Osteocyte (in vitro differentiated cells): Measurements from ENCODE around the gene PAK1. TPM values are rescaled to one million over a fixed set of nuclear protein-coding genes. Genes with fewer than 3 reads are reported as not detected.

ENCODE experiments used
- DNase-seq: peaks from one replicate; pipeline ENCODE4 v3.0.0; 2021; ENCODE audit warnings: mixed read lengths; ENCODE audit not compliant: unreplicated experiment; ENCODE audit errors: extremely low spot score
- H3K27ac Mint-ChIP-seq: one replicate; pipeline ENCODE4 v1.8.0; 2021; ENCODE audit warnings: mild to moderate bottlenecking, mixed read lengths; ENCODE audit not compliant: unreplicated experiment
- H3K27me3 Mint-ChIP-seq: one replicate; pipeline ENCODE4 v1.8.0; 2021; ENCODE audit warnings: mixed read lengths; ENCODE audit not compliant: unreplicated experiment
- H3K36me3 Mint-ChIP-seq: one replicate; pipeline ENCODE4 v1.8.0; 2021; ENCODE audit warnings: mixed read lengths; ENCODE audit not compliant: unreplicated experiment
- H3K4me1 Mint-ChIP-seq: one replicate; pipeline ENCODE4 v1.8.0; 2021; ENCODE audit warnings: mixed read lengths; ENCODE audit not compliant: unreplicated experiment
- H3K4me3 Mint-ChIP-seq: one replicate; pipeline ENCODE4 v1.8.0; 2021; ENCODE audit warnings: mild to moderate bottlenecking, moderate library complexity, mixed read lengths; ENCODE audit not compliant: unreplicated experiment
- H3K9me3 Mint-ChIP-seq: one replicate; pipeline ENCODE4 v1.8.0; 2021; ENCODE audit warnings: mixed read lengths; ENCODE audit not compliant: unreplicated experiment
- total RNA-seq: library from RNA; stranded (reverse); gene quantifications from 2 replicates; pipeline ENCODE4 v1.2.1, GENCODE V29; 2021
- TF ChIP-seq, protein P1 (sequence below): fragments of 200-600 bp; sonication (generic); IDR thresholded peaks from 2 replicates; pipeline ENCODE4 v1.5.0; 2021; ENCODE audit warnings: antibody characterized with exemption, mild to moderate bottlenecking, moderate library complexity

PAK1 gene
- total RNA-seq, 1 donor from 2014 or later: 20.9 TPM

DNA sequence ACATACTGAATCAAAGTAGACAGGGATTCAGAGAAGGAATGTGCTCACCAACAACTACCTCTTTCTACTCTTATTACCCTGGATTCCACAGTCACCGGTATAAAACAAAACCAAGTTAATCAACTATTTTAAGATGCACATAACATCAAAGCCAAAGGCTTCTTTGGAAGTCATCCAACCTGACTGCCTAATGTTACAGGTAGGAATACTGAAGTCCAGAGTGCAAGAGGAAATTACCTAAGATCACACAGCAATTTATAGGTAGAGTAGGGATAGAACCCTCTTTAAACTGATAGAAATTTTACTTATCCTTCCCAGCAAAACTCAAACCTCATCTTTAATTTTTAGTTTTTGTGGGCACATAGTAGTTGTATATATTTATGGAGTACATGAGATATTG lies 76.3 kb downstream of the PAK1 start:
- peaks cover 4% of the 10 kb centered on the region for H3K4me1 Mint-ChIP-seq
- TF ChIP-seq, protein P1, sequence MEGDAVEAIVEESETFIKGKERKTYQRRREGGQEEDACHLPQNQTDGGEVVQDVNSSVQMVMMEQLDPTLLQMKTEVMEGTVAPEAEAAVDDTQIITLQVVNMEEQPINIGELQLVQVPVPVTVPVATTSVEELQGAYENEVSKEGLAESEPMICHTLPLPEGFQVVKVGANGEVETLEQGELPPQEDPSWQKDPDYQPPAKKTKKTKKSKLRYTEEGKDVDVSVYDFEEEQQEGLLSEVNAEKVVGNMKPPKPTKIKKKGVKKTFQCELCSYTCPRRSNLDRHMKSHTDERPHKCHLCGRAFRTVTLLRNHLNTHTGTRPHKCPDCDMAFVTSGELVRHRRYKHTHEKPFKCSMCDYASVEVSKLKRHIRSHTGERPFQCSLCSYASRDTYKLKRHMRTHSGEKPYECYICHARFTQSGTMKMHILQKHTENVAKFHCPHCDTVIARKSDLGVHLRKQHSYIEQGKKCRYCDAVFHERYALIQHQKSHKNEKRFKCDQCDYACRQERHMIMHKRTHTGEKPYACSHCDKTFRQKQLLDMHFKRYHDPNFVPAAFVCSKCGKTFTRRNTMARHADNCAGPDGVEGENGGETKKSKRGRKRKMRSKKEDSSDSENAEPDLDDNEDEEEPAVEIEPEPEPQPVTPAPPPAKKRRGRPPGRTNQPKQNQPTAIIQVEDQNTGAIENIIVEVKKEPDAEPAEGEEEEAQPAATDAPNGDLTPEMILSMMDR: no peak
- no peak overlapping the region for H3K27ac Mint-ChIP-seq
- no peak for DNase-seq
- H3K4me3 Mint-ChIP-seq: no peak overlapping the region
- H3K36me3 Mint-ChIP-seq: no peaks in the 10 kb centered on the region
- no peaks in the 10 kb centered on the region for H3K27me3 Mint-ChIP-seq
- no peaks in the 10 kb centered on the region for H3K9me3 Mint-ChIP-seq

DNA sequence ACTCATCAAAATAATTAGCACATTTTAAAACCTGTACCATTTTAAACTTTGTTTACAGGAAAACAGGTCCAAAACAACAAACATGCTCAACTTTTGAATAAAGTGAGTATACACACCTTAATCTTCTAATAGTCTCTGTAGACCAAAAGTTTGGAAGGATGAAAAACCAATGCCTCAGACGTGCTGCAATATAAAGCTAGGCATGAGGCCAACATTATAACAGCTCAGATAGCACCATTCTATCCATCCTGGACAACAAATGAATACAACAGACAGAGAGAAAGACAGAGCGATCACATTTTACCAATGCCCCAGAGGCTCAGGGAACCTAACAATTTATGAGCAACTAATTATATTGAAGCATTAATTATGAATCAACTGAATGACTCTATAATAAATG lies 77.0 kb downstream of the PAK1 start:
- TF ChIP-seq, protein P1: no peak
- H3K27ac Mint-ChIP-seq: no peak overlapping the region
- H3K4me3 Mint-ChIP-seq: no peak overlapping the region
- peaks cover 4% of the 10 kb centered on the region for H3K4me1 Mint-ChIP-seq
- no peaks in the 10 kb centered on the region for H3K27me3 Mint-ChIP-seq
- H3K36me3 Mint-ChIP-seq: no peaks in the 10 kb centered on the region
- DNase-seq: no peak
- H3K9me3 Mint-ChIP-seq: no peaks in the 10 kb centered on the region

DNA sequence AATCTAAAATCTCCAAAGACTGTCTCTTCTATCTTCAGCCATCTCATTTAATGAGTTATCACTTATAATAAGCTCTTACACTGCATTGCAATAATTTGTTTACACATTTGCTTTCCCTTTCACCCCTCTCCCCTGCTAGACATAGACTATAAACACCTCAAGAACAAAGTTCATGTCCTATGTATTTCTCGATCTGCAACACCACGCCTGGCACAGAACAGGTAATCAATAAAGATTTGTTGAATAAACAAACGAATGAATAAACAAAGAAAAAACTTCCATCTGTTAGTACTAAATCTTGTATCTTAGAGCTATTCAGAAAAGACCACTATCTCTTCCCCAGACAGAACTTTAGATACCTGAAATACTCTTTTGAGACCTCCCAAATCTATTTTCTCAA lies 77.6 kb downstream of the PAK1 start:
- no peak overlapping the region for H3K4me3 Mint-ChIP-seq
- H3K36me3 Mint-ChIP-seq: peaks cover 1% of the 10 kb centered on the region
- peaks cover 4% of the 10 kb centered on the region for H3K4me1 Mint-ChIP-seq
- TF ChIP-seq, protein P1: no peak
- no peaks in the 10 kb centered on the region for H3K9me3 Mint-ChIP-seq
- no peaks in the 10 kb centered on the region for H3K27me3 Mint-ChIP-seq
- no peak overlapping the region for H3K27ac Mint-ChIP-seq
- DNase-seq: no peak

DNA sequence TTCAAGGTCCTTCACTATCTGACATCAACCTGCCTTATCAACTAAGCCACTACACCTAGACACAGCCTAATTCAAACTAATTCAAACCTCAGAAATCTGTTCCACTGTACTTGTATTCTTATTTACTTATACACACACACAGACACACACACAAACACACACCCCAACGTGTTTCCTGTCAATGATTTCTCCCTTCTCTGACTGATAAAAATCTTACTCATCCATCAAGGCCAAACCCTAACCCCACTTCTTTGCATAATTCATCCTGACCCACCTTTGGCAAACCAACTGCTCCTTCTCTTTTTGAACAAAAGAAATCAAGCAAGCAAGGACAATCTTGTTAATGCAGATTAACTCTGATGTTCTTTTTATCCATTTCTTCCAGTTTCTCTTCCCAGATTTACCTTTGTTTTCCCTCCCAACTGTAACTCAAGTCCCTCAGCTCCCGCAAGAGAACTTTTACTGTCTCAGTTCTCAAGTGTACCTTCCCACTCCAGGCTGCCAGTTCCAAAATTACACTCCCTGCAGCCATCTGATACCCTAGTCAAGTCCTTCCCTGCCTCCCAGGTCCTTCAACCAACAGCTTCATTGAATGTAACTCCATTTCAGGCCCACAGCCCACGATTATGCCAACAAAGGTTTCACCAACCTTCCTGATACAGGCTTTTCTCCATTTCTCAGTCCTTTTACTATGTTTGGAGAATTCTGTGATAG lies 78.3 kb downstream of the PAK1 start:
- Mint-ChIP-seq H3K9me3 (no peaks in the 10 kb centered on the region), H3K27ac (no peak overlapping the region), H3K4me1 (peaks cover 4% of the 10 kb centered on the region), H3K36me3 (peaks cover 1% of the 10 kb centered on the region), H3K4me3 (no peak overlapping the region), H3K27me3 (no peaks in the 10 kb centered on the region)
- DNase-seq: no peak
- TF ChIP-seq, protein P1: no peak

DNA sequence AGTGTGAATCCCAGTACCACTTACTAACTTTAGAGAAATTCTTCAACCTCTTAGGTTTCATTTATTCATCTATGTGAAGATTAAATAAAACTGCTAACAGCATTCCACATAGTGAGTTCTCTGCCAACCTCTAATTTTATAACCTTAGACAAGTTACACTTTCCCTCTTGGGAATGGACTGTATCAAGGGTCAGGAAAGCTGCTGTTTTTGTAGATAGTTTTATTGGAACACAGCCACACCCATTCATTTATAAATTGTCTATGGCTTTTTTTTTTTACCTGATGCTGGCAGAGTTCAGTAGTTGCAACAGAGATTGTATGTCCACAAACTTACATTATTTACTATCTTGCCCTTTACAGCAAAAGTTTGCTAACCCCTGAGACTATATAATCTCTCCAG lies 81.1 kb downstream of the PAK1 start:
- Mint-ChIP-seq H3K4me1 (peaks cover 4% of the 10 kb centered on the region), H3K9me3 (no peaks in the 10 kb centered on the region), H3K27me3 (no peaks in the 10 kb centered on the region), H3K27ac (no peak overlapping the region), H3K4me3 (no peak overlapping the region), H3K36me3 (peaks cover 7% of the 10 kb centered on the region)
- DNase-seq: no peak
- TF ChIP-seq, protein P1: no peak
